Left kidney (tissue), 1 donor: ENCODE measurements around the gene GTPBP8. TPM values are rescaled to one million over a fixed set of nuclear protein-coding genes. Genes with fewer than 3 reads are reported as not detected.

Experiments used
- polyA plus RNA-seq: library from polyadenylated mRNA; unstranded; fragments of 120-200 nt; gene quantifications from one replicate; pipeline ENCODE4 v1.2.1, GENCODE V29; 2013; ENCODE audit not compliant: insufficient read length

The GTPBP8 gene
- polyA plus RNA-seq, 1 donor = 26.8 TPM

Other genes with a start within 250 kb of the GTPBP8 start
- gene CD200R1L, start 144.1 kb upstream of the GTPBP8 start, polyA plus RNA-seq = not detected
- 0.53 TPM for gene CD200R1, start 15.9 kb upstream of the GTPBP8 start, polyA plus RNA-seq
- 26.6 TPM for gene BOC, start 220.6 kb downstream of the GTPBP8 start, polyA plus RNA-seq